ENCODE results near the gene AVPR2.

Gene AVPR2

DNA sequence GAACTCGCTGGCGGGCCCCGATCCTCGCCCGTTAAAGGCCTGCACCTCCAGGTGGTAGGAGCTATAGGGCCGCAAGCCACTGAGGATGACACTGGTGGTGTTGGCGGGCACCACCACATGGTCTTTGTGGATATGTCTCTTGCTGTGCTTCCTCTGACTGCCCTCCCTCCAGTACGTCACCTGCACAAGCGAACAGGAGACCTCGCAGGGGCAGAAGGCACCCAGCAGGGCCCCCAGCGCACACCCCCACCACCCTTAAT, 39.2 kb upstream of the AVPR2 start:
- H3K9ac ChIP-seq (ENCODE audit: low read length) = no peak overlapping the region
- no peak overlapping the region for H3K27ac ChIP-seq (ENCODE audit: low read depth, low read length)

DNA sequence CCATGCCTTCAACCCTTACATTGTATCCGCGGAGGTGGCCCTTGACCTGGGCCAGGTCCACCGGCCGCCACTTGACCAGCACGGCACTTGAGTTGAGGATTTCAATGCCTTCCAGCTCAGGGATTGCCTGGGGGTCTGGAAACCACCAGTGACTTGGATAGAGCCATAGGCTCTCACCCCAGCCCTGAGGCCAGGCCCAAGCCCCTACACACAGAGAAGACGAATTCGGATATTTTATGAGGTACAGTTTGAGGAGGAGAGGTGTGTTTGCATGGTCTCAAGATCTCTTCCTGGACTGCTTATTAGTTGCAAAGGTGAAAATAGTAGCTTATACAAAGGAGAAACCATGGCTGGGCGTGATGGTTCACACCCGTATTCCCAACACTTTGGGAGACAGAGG, 38.8 kb upstream of the AVPR2 start:
- Histone ChIP-seq H3K27me3 (ENCODE audit: control insufficient read depth, insufficient read depth, low read length) (no peaks in the 10 kb centered on the region), H3K9ac (ENCODE audit: low read length) (no peak overlapping the region), H3K4me3 (ENCODE audit: low read depth, low read length) (no peak overlapping the region), H3K9me3 (ENCODE audit: control insufficient read depth, insufficient read depth, low read depth, low read length) (peaks cover 38% of the 10 kb centered on the region; the same call in 1 of the 2 replicates), H3K27ac (ENCODE audit: low read depth, low read length) (no peak overlapping the region), H3K4me1 (ENCODE audit: control insufficient read depth, insufficient read depth, low read length) (peaks cover 16% of the 10 kb centered on the region), H3K36me3 (ENCODE audit: control insufficient read depth, insufficient read depth, low read length) (peaks cover 66% of the 10 kb centered on the region)

More for the DNA sequence above, 39.2 kb upstream of the AVPR2 start:
- Histone ChIP-seq H3K9me3 (ENCODE audit: control insufficient read depth, insufficient read depth, low read depth, low read length) (peaks cover 34% of the 10 kb centered on the region; the same call in 1 of the 2 replicates), H3K27me3 (ENCODE audit: control insufficient read depth, insufficient read depth, low read length) (no peaks in the 10 kb centered on the region), H3K4me1 (ENCODE audit: control insufficient read depth, insufficient read depth, low read length) (peaks cover 16% of the 10 kb centered on the region), H3K36me3 (ENCODE audit: control insufficient read depth, insufficient read depth, low read length) (peaks cover 61% of the 10 kb centered on the region), H3K4me3 (ENCODE audit: low read depth, low read length) (no peak overlapping the region)

DNA sequence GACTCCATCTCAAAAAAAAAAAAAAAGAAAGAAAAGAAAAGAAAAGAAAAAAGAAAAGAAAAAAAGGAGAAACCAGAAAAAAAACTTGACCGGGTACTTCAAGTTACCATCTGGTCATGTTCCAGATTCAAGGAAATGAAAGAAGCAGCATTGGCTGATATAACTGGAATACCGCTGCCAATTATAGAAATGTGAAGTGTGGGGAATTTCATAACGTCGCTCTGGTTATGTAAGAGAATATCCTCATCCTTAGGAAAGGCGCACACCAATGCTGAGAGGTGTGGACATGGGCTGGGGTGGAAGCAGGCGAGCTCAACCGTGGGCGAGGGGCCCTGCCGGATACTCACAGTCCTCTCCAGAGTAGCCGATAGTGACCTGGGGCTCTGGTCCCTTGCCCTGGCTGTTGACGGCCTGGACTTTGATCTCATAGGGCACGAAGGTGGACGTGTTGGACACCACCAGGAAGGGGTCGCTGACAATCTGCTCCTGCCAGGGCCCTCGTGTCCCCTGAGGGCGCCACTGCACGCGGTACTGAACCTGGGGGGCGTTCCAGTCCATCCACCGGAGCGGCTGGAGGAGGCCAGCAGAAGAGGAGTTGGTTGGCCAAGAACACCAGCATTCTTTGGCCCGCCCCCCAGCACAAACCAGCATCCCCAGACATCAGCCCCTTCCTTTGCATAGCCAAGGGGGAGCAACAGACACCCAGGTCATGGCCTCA, 38.0 kb upstream of the AVPR2 start:
- H3K9me3 ChIP-seq (ENCODE audit: control insufficient read depth, insufficient read depth, low read depth, low read length) = peaks cover 37% of the 10 kb centered on the region; the same call in 1 of the 2 replicates
- H3K4me1 ChIP-seq (ENCODE audit: control insufficient read depth, insufficient read depth, low read length) = peaks cover 16% of the 10 kb centered on the region
- H3K27ac ChIP-seq (ENCODE audit: low read depth, low read length) = no peak overlapping the region
- H3K4me3 ChIP-seq (ENCODE audit: low read depth, low read length) = no peak overlapping the region
- H3K27me3 ChIP-seq (ENCODE audit: control insufficient read depth, insufficient read depth, low read length) = no peaks in the 10 kb centered on the region
- H3K9ac ChIP-seq (ENCODE audit: low read length) = no peak overlapping the region
- peaks cover 67% of the 10 kb centered on the region for H3K36me3 ChIP-seq (ENCODE audit: control insufficient read depth, insufficient read depth, low read length)

DNA sequence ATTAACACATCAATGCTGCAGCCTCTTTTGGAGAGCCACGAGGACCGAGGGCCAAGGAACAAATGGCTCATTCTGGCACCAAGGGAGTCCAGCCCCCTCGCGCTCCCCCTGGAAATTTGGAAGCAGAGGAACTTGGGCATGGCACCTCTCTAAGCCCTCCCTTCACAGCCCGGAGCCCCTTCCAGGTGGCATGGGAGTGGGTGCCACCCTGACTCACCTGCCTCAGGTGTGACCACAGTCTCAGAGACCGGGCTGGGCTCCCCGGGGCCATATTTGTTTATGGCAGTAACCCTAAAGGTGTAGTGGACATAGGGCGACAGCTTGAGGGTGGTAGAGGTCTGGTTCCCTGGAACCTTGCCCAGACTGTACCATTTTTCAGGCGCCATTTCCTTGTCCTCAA, 37.3 kb upstream of the AVPR2 start:
- Histone ChIP-seq H3K4me1 (ENCODE audit: control insufficient read depth, insufficient read depth, low read length) (peaks cover 16% of the 10 kb centered on the region), H3K36me3 (ENCODE audit: control insufficient read depth, insufficient read depth, low read length) (peaks cover 69% of the 10 kb centered on the region), H3K27ac (ENCODE audit: low read depth, low read length) (no peak overlapping the region), H3K27me3 (ENCODE audit: control insufficient read depth, insufficient read depth, low read length) (no peaks in the 10 kb centered on the region), H3K9ac (ENCODE audit: low read length) (no peak overlapping the region), H3K4me3 (ENCODE audit: low read depth, low read length) (no peak overlapping the region), H3K9me3 (ENCODE audit: control insufficient read depth, insufficient read depth, low read depth, low read length) (peaks cover 35% of the 10 kb centered on the region; the same call in 1 of the 2 replicates)

DNA sequence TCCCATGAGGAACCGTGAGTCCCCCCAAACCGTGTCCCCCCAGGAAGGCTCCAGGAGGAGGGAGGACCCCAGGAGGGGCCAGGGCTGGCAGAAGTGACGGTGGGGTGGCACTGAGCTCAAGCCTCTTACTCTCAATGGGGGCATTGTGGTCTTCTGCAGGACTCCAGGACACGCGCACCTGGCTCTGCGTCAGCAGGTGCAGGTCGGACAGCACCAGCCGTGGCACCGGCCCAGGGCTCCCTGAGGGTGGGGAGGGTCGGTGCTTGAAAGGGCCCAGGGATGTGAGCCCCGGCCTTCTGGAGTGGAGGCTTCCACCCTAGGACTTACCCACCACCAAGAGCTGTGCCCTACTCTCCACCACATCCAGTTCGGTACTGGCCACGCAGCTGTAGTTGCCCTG, 36.8 kb upstream of the AVPR2 start:
- no peak overlapping the region for H3K9ac ChIP-seq (ENCODE audit: low read length)
- no peak overlapping the region for H3K4me3 ChIP-seq (ENCODE audit: low read depth, low read length)
- H3K4me1 ChIP-seq (ENCODE audit: control insufficient read depth, insufficient read depth, low read length) = peaks cover 12% of the 10 kb centered on the region
- H3K36me3 ChIP-seq (ENCODE audit: control insufficient read depth, insufficient read depth, low read length) = peaks cover 70% of the 10 kb centered on the region
- H3K9me3 ChIP-seq (ENCODE audit: control insufficient read depth, insufficient read depth, low read depth, low read length) = peaks cover 32% of the 10 kb centered on the region; the same call in 1 of the 2 replicates
- H3K27ac ChIP-seq (ENCODE audit: low read depth, low read length) = no peak overlapping the region
- H3K27me3 ChIP-seq (ENCODE audit: control insufficient read depth, insufficient read depth, low read length) = no peaks in the 10 kb centered on the region

DNA sequence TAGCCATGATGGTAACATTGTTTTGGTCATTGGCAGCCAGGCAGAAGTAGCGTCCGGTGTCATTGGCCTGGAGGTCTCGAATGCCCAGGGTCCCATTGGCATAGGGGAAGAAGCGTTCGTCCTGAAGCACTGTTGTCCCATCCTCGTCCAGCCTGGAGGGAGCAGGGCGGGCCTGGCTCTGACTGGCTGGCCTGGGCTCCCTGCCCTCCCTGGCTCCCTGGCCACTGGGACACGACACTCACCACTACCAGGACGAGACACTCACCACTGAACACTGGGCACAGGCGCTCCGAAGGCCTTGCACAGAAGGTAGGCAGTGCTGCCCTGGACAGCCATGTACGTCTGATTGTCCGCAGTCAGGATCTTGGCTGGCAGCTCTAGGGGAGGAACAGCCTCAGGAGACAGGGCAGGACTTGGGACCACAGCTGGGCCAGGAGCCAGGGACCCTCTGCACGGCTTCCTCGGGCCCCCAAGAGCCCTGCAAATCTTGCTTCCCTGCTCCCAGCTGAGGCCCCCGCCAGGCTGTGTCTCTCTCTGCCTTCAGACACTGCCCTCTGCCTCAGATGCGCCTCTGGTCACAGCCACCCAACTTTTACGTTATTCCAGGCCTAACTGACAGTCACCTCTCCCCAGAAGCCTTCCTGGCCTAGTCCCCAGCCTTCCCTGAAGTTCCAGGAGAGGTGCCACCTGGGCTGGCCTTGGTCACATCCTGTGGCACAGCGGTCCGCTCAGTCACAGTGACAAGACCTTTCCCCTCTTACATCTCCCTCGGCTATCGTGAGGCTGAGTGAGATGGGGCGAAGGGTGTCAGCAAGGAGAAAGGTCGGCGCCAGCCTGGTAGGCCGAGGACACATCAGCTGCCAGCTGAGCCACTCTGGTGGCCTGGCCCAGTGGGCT, 35.6 kb upstream of the AVPR2 start:
- no peak overlapping the region for H3K4me3 ChIP-seq (ENCODE audit: low read depth, low read length)
- H3K9me3 ChIP-seq (ENCODE audit: control insufficient read depth, insufficient read depth, low read depth, low read length) = peaks cover 32% of the 10 kb centered on the region; the same call in 1 of the 2 replicates
- H3K27me3 ChIP-seq (ENCODE audit: control insufficient read depth, insufficient read depth, low read length) = no peaks in the 10 kb centered on the region
- H3K9ac ChIP-seq (ENCODE audit: low read length) = no peak overlapping the region
- peaks cover 12% of the 10 kb centered on the region; the same call in 1 of the 2 replicates for H3K4me1 ChIP-seq (ENCODE audit: control insufficient read depth, insufficient read depth, low read length)
- peaks cover 71% of the 10 kb centered on the region for H3K36me3 ChIP-seq (ENCODE audit: control insufficient read depth, insufficient read depth, low read length)
- H3K27ac ChIP-seq (ENCODE audit: low read depth, low read length) = no peak overlapping the region

DNA sequence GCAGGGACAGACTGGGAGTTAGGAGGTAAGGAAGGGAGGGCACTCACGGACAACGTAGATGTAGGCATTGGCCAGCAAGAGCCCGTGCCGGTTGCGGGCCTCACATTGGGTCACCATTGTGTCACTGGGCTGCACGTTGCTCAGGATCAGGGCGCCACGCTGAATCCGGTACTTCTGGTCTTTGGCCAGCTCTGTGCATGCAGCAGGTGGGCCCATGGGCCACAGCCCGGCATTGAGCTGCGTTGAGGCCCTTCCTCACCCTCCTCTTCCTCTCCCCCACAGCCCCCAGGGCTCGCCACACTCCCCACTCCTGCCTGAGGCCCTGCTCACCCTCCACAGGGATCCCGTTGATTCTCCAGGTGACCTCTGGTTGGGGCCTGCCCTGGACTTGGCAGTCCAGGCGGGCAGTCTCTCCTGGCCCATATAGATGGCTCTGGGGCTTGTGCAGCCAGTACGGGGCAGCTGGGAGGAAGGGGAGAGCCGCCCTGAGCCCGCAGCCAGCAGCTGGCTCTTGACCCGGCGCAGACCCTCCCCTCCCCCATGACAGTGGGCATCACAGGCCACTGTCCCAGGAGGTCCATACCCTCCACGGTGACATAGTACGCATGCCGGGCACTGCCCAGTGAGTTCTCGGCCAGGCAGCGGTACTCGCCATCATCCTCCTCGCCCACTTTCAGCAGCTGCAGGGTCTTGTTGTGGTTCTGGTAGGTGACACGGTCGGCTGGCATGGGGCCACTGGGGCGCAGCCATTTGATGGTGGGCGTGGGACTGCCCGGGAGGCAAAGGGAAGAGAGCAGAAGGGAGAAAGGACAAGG, 34.8 kb upstream of the AVPR2 start:
- Histone ChIP-seq H3K9me3 (ENCODE audit: control insufficient read depth, insufficient read depth, low read depth, low read length) (peaks cover 32% of the 10 kb centered on the region; the same call in 1 of the 2 replicates), H3K4me3 (ENCODE audit: low read depth, low read length) (no peak overlapping the region), H3K36me3 (ENCODE audit: control insufficient read depth, insufficient read depth, low read length) (peaks cover 68% of the 10 kb centered on the region), H3K27me3 (ENCODE audit: control insufficient read depth, insufficient read depth, low read length) (no peaks in the 10 kb centered on the region), H3K27ac (ENCODE audit: low read depth, low read length) (no peak overlapping the region), H3K9ac (ENCODE audit: low read length) (no peak overlapping the region), H3K4me1 (ENCODE audit: control insufficient read depth, insufficient read depth, low read length) (peaks cover 20% of the 10 kb centered on the region; the same call in 1 of the 2 replicates)

DNA sequence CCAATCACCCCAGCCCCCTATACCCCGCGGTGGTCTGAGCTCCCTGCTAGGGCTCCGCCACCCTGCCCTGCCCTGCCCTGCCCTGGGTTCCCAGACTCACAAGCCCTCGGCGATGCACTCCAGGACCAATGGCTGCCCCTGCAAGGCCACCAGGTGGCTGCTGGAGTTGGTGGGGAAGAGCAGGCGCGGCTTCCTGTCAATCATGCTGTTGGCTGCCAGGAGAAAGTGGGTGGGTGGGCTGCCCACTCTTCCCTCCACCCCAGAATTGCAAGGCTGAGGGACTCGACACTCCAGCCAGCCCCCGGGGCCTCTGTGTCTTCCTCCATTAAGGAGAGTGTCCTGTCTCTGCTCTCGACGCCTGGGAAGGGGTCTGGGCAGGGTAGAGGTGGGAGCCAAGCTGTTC, 34.2 kb upstream of the AVPR2 start:
- Histone ChIP-seq H3K9me3 (ENCODE audit: control insufficient read depth, insufficient read depth, low read depth, low read length) (peaks cover 28% of the 10 kb centered on the region; the same call in 1 of the 2 replicates), H3K36me3 (ENCODE audit: control insufficient read depth, insufficient read depth, low read length) (peaks cover 63% of the 10 kb centered on the region), H3K4me3 (ENCODE audit: low read depth, low read length) (no peak overlapping the region), H3K27me3 (ENCODE audit: control insufficient read depth, insufficient read depth, low read length) (no peaks in the 10 kb centered on the region), H3K27ac (ENCODE audit: low read depth, low read length) (no peak overlapping the region), H3K4me1 (ENCODE audit: control insufficient read depth, insufficient read depth, low read length) (peaks cover 25% of the 10 kb centered on the region; the same call in 1 of the 2 replicates), H3K9ac (ENCODE audit: low read length) (no peak overlapping the region)

DNA sequence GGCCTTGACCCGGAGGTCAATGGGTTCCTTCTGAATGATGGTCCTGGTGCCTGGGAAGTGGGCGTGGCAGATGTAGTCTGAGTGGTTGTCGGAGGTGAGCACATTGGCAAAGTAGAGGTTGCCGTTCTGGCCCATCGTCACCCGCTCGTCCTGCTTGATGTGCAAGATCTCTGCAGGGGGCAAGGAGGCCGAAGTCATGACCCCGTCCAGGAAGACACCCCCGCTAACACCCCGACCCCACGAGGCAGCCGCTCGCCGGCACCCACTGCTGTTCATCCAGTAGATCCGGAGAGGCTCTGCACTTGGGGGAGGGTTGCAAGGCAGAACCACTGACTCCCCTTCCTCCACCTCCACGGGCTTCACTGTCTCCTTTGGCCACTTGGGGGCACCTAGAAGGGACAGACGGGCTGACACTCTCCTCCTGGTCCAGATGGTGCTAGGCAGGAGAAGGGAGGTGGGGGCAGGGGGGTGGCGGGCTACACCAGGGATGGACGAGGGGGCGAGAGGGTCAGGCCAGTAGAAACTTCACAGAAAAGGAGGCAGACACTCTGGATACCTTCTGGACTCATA, 33.6 kb upstream of the AVPR2 start:
- Histone ChIP-seq H3K27me3 (ENCODE audit: control insufficient read depth, insufficient read depth, low read length) (no peaks in the 10 kb centered on the region), H3K4me1 (ENCODE audit: control insufficient read depth, insufficient read depth, low read length) (peaks cover 25% of the 10 kb centered on the region; the same call in 1 of the 2 replicates), H3K9ac (ENCODE audit: low read length) (no peak overlapping the region), H3K9me3 (ENCODE audit: control insufficient read depth, insufficient read depth, low read depth, low read length) (peaks cover 28% of the 10 kb centered on the region; the same call in 1 of the 2 replicates), H3K36me3 (ENCODE audit: control insufficient read depth, insufficient read depth, low read length) (peaks cover 57% of the 10 kb centered on the region), H3K4me3 (ENCODE audit: low read depth, low read length) (no peak overlapping the region), H3K27ac (ENCODE audit: low read depth, low read length) (no peak overlapping the region)

DNA sequence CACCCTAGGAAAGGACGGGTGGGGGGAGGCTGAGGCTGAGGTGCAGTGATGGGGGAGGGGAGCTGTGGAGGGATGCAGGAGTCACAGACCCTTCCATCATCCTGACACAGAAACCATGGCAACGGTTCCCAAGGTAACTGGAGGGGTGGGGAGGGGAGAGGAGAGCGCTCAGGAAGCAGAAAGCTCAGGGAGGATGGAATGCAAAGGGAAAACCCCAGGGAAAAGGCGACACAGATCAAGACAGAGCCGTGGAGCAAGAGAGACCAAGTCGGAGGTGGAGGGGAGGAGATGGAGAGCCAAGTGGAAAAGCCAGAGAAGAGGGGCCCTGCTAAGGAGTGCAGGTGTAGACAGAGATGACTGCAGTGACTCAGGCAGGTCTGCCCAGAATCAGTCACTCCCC, 33.0 kb upstream of the AVPR2 start:
- H3K9ac ChIP-seq (ENCODE audit: low read length) = no peak overlapping the region
- H3K9me3 ChIP-seq (ENCODE audit: control insufficient read depth, insufficient read depth, low read depth, low read length) = peaks cover 28% of the 10 kb centered on the region; the same call in 1 of the 2 replicates
- H3K4me3 ChIP-seq (ENCODE audit: low read depth, low read length) = no peak overlapping the region
- peaks cover 52% of the 10 kb centered on the region for H3K36me3 ChIP-seq (ENCODE audit: control insufficient read depth, insufficient read depth, low read length)
- H3K4me1 ChIP-seq (ENCODE audit: control insufficient read depth, insufficient read depth, low read length) = peaks cover 29% of the 10 kb centered on the region
- H3K27me3 ChIP-seq (ENCODE audit: control insufficient read depth, insufficient read depth, low read length) = no peaks in the 10 kb centered on the region
- H3K27ac ChIP-seq (ENCODE audit: low read depth, low read length) = no peak overlapping the region
